Fibroblast of pulmonary artery (primary cell): ENCODE measurements around the gene MACROD2.

Experiments
- DNase-seq: peaks from one replicate; pipeline ENCODE4 v3.0.0-alpha.2; 2010; ENCODE audit warnings: low read depth
- H3K4me3 ChIP-seq: replicated peaks from 2 replicates; pipeline ENCODE4 v1.5.1; 2011; ENCODE audit warnings: low read depth, mild to moderate bottlenecking, control low read depth, low read length, moderate library complexity
- TF ChIP-seq, protein P1 (sequence below): IDR thresholded peaks from 2 replicates; pipeline ENCODE4 v1.5.1; 2011; ENCODE audit warnings: mild to moderate bottlenecking, control low read depth, low read length, inconsistent platforms; ENCODE audit errors: missing control alignments

The MACROD2 gene

DNA sequence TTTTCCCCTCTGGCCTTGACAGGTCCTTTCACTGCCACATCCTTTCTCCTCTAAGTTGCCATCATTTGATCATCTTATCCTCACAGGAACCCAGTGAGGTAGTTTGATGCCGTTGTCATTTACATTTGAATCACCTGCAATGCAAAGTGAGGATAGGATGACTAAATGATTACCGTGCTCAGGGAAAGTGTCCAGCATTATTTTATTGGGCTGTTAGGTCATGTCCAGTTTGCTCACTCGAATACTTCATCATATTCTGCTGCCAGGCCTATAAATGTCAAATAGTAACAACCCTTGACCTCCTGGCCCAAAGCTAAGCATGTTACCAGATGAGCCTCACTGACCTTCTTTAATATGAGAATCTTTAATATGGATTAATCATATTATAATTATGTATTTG lies 1410.8 kb downstream of the MACROD2 start:
- DNase-seq: no peak
- TF ChIP-seq, protein P1, sequence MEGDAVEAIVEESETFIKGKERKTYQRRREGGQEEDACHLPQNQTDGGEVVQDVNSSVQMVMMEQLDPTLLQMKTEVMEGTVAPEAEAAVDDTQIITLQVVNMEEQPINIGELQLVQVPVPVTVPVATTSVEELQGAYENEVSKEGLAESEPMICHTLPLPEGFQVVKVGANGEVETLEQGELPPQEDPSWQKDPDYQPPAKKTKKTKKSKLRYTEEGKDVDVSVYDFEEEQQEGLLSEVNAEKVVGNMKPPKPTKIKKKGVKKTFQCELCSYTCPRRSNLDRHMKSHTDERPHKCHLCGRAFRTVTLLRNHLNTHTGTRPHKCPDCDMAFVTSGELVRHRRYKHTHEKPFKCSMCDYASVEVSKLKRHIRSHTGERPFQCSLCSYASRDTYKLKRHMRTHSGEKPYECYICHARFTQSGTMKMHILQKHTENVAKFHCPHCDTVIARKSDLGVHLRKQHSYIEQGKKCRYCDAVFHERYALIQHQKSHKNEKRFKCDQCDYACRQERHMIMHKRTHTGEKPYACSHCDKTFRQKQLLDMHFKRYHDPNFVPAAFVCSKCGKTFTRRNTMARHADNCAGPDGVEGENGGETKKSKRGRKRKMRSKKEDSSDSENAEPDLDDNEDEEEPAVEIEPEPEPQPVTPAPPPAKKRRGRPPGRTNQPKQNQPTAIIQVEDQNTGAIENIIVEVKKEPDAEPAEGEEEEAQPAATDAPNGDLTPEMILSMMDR: no peak
- no peak overlapping the region for H3K4me3 ChIP-seq

DNA sequence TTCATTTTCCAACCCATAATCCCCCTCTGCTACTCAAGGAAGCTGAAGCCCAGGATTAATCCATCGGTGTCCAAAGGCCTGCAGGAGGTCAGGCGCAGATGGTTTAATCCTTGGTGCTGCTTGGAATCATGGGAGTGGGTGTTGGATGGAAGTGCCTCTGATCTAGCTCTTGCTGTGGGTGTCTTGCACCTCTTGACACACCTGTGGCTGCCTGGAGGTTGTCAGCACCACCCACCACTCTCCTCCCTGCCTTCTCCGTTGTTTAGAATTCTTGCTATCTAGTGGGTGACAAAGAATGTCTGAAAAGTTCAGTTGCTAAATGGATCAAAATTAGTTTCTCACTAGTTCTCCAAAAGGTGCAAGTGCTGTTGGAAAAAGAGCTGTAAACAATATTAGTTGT lies 1416.5 kb downstream of the MACROD2 start:
- no peak for DNase-seq
- TF ChIP-seq, protein P1: no peak

DNA sequence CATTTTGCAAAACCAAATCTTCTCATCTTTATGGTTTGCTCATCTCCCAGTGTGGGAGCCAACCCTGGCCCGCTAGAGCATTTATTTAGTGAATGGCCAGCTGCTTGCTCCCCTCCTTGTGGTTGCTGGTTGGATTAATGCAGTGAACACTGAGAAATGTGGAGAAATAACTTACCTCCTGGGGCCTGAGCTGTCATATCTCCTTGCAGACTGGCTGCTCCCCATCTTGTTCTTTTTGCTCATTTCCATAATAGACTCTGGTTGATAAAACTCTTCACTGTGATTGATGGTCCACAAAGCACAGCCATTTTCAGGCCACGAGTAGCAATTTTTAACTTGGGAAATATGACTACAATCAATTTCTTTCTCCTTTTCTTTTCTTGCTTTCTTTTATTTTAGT lies 1420.6 kb downstream of the MACROD2 start:
- TF ChIP-seq, protein P1: no peak
- DNase-seq: no peak
- no peak overlapping the region for H3K4me3 ChIP-seq

More for the DNA sequence above, 1416.5 kb downstream of the MACROD2 start:
- no peak overlapping the region for H3K4me3 ChIP-seq

DNA sequence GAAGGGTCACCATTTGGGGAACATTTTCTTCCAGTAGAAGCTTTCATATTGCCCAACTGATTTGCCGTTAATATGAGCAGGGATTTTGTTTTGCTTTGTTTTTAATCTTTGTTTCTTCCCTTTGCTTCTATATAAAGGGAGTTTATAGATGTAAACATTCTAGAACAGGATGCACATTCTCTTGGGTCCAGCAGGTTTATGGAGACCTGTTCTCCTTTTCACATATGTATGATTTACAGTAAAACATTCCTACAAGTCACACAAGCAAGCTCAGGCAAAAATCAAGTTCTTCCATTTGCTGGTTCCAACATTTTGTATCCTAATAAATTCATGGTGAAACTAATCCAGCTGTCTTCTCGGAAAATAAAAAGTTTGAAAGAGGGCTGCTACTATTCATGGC lies 1424.5 kb downstream of the MACROD2 start:
- no peak overlapping the region for H3K4me3 ChIP-seq
- no peak for DNase-seq
- TF ChIP-seq, protein P1: no peak

DNA sequence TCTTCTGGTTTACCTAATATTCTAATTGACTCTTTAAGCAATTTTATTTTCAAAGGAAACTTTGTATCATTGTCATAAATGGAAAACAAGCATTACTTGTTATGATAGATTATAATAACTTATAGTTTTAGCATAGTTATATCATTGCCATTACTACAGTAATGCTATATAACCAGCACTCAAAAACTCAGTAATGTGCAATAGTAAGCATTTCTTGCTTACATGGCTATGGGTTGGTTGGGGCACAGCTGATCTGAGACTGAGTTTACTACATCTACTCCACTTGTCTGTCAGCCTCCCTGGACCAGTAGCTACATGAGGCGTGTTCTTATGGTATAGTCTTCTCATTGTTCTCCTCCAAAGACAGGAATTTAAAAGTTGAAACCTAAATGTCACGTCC lies 1427.7 kb downstream of the MACROD2 start:
- TF ChIP-seq, protein P1: no peak

DNA sequence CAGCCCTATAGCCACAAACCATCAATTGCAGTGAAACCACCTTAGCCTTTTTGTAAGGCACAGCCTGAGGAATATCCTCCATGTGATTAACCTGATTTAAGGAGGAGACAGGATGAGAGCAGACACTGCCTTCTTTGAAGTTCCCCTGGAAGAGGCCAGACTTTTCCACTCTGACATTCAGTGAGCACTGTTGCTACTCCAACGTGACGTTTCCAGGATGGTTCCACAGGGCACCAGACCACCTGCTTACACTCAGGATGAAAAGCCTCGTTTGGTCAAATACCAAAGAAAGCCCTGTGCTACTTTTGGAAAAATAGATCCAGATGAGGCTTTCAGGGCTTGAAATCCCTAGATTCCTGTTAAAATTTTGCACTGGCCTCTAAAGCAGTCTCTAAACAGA lies 1444.2 kb downstream of the MACROD2 start:
- no peak overlapping the region for H3K4me3 ChIP-seq
- DNase-seq: no peak
- TF ChIP-seq, protein P1: no peak

More for the DNA sequence above, 1427.7 kb downstream of the MACROD2 start:
- DNase-seq: no peak
- no peak overlapping the region for H3K4me3 ChIP-seq

DNA sequence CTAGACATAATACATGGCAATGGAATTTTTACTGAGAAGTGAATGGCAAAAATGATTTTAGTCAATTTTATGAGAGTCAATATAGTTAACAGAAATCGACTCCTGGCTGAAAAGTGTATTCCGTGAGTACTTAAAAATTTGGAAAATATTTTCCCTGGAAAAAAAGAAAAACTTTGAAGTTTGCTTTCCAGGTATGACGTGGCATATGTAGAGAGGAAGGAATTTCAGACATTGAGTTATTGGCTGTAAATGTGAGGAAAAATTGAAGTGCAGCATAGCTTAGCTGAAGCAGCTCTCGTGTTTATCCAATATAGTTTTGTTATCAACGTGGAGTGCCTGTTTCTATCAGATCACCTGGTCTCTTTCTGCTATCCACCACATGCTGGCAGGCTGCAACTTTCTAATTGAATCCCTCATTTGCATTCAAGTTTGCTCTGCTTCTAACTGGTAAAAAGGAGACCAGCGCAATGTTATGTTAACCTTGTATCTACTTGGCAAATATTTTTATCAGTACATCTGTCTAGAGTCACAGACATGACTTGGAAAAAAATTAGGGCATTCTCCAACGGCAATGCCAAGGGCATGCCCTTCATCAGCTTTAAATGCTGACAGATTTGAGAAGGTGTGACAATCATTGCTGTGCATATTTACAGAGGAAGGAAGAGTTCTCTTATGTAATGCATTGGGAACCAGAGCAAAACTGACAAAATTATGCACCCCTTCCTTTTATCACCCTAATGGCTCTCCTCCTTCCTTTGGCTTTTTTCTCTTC lies 1444.9 kb downstream of the MACROD2 start:
- no peak for DNase-seq
- TF ChIP-seq, protein P1: no peak

More for the DNA sequence above, 1444.9 kb downstream of the MACROD2 start:
- no peak overlapping the region for H3K4me3 ChIP-seq
